ENCODE results near the gene SETMAR.

The SETMAR gene

GRCh38 chr3:4355401-4356219 is 52.4 kb downstream of the SETMAR start:
- DNase-seq, result no peak

DNA sequence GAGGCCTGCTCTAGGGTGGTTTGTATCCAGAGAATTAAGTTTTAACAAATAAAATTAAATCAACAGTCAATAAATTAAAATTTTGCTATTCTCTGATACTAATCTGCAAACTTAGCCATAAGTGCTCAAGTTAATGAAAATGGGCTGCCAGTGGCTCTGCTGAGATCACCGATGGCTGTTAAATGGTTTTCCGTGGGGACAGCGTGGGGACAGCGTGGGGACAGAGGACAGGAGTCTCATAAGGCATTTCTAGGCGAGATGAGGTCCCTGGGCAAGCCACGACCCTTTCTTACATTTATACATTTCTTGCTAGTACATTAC is 53.0 kb downstream of the SETMAR start:
- DNase-seq, result no peak

DNA sequence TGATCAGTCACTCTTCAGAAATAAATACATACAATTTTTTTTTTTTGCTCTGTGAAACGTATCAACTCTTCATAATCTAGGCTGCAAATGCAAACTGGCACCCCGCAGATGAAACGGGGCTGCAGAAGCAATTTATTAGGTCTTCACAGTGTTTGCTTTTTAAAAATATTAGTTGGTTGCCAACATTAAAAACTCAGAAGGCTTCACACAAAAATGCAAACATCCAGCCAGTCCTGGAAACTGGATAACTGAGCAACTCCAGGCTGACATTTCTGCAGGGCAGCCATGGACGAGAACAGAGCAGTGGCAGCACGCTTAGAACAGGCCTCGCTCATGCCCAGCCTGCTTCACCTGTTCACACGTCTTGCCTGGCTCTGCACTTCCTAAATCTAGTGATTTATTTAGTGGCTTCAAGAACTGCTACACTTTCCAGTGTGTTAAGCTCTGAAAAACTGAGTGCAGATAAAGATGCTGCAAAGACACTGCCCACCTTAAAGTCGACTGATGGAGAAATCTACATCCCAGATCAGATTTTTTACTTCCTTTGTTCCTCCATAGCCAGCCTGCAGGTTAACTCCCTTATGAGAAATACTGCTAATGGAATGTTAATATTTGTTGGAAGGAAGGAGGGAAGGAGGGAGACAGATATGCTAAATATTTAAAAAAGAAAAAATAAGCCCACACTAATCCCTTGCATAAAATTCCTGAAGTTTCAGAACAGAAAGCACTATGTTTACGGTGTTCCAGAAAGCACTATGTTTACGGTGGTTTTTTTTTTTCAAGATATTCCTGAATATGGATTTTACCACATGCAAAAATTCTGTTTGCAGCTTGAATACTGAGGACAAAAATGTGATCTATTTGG is 53.6 kb downstream of the SETMAR start:
- DNase-seq, result no peak

DNA sequence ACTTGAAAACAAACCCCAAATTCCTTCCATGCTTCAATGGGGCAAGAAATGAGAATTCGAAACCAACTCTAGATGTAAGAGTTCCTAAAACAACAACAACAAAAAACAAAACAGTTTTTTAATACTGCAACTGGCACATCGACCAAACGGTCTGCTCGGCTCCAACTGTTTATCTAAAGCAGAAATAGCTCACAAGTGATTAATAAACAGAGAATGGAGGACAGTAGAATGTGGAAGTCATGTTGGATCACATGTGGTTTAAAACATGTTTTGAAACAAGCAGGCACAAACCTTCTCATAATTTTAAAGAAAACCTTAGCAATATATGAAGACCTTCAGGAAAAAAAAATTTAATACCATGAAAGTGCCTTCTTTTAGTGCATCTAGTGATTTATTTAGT is 55.1 kb downstream of the SETMAR start:
- no peak for DNase-seq

- no peak for DNase-seq
Observed at GRCh38 chr3:4359805-4360502, 56.8 kb downstream of the SETMAR start.

- DNase-seq, result no peak
Observed at GRCh38 chr3:4360817-4361216, 57.6 kb downstream of the SETMAR start.

- DNase-seq, result no peak
Observed at GRCh38 chr3:4362523-4362922, 59.4 kb downstream of the SETMAR start.

All from NCI-H446 (cell line).